ENCODE data around the gene ZNF792. TPM values are rescaled to one million over a fixed set of nuclear protein-coding genes. Genes with fewer than 3 reads are reported as not detected.
"Not testable (repeated sequence)": the region's sequence is repeated elsewhere in the genome, so short reads cannot be mapped to it uniquely, and the experiment has no call there.

The ZNF792 gene
- total and polyA plus RNA-seq, 2 of the 8 experiments (the other 6 are each of a cell fraction or from before 2014, with no cell fraction given) = 2.5 to 7.2 TPM

GRCh38 chr19:34920090-34920786 is 43.8 kb downstream of the ZNF792 start:
- 85% methylated on average over 8 of the region's 8 CpGs; no CpG with 5 or more reads in 1 of the 2 experiments for WGBS, 2 experiments (ENCODE audit: extremely low coverage in 1 of 2, insufficient coverage in 1 of 2, insufficient read length in 1 of 2, insufficient replicate concordance in 2 of 2, low coverage in 1 of 2, low lambda C conversion rate in 2 of 2, missing lambda C conversion rate in 1 of 2)
- H3K4ac ChIP-seq (replicated peaks; ENCODE audit: insufficient read length, low read depth, low read length); H3K4me3 ChIP-seq (ENCODE audit: extremely low read depth in 1 of 4, insufficient read depth in 2 of 4, low read depth in 3 of 4, low read length in 4 of 4); H3K23ac ChIP-seq (ENCODE audit: insufficient read length); H3K9ac ChIP-seq (replicated peaks in 1 of 4; ENCODE audit: extremely low read depth in 1 of 4, low read depth in 3 of 4, low read length in 3 of 4); H3K14ac ChIP-seq (ENCODE audit: insufficient read length); H3K56ac ChIP-seq (replicated peaks; ENCODE audit: insufficient read length, low read depth, low read length); H4K91ac ChIP-seq (replicated peaks; ENCODE audit: insufficient read length, low read length); CTCF ChIA-PET (ENCODE audit: partially characterized antibody); H2BK15ac ChIP-seq (ENCODE audit: low read length); H3K27me3 ChIP-seq (replicated peaks in 1 of 4; ENCODE audit: control insufficient read depth in 3 of 4, extremely low read depth in 1 of 4, insufficient read depth in 3 of 4, low read length in 3 of 4); H3K4me1 ChIP-seq (replicated peaks in 1 of 4; ENCODE audit: control insufficient read depth in 3 of 4, insufficient read depth in 4 of 4, low read length in 3 of 4); H2BK120ac ChIP-seq (replicated peaks; ENCODE audit: low read depth, low read length); H3K79me2 ChIP-seq (ENCODE audit: control insufficient read depth in 1 of 2, insufficient read depth in 2 of 2, low read length in 2 of 2); FAIRE-seq; H2BK5ac ChIP-seq (ENCODE audit: low read depth, low read length); H2BK20ac ChIP-seq (ENCODE audit: low read length); H4K8ac ChIP-seq (ENCODE audit: extremely low read depth, insufficient read depth, low read length); DNase-seq (ENCODE audit: low read depth in 1 of 2, low spot score in 2 of 2); H2AK5ac ChIP-seq (ENCODE audit: low read depth, low read length); H3K9me3 ChIP-seq (ENCODE audit: insufficient read depth in 2 of 2, low read depth in 1 of 2, low read length in 1 of 2); H4K20me1 ChIP-seq (replicated peaks in 1 of 2; ENCODE audit: control insufficient read depth in 1 of 2, insufficient read depth in 2 of 2, low read length in 2 of 2); H3K36me3 ChIP-seq (ENCODE audit: control insufficient read depth in 2 of 4, insufficient read depth in 4 of 4, low read length in 3 of 4); H4K5ac ChIP-seq (ENCODE audit: insufficient read length, low read depth, low read length); H3K79me1 ChIP-seq (ENCODE audit: low read depth, low read length); H2BK12ac ChIP-seq (ENCODE audit: low read depth, low read length); POLR2A ChIA-PET (ENCODE audit: partially characterized antibody); H2AFZ ChIP-seq (ENCODE audit: low read length); H3K23me2 ChIP-seq (ENCODE audit: low read depth, low read length); H3K4me2 ChIP-seq (ENCODE audit: insufficient read depth in 1 of 2, low read depth in 2 of 2, low read length in 2 of 2); H3K27ac ChIP-seq (ENCODE audit: low read depth, low read length); H3K18ac ChIP-seq (ENCODE audit: extremely low read depth, low read length): not testable (repeated sequence)

All from H1 (cell line).